ENCODE data around the gene PKHD1. TPM values are rescaled to one million over a fixed set of nuclear protein-coding genes. Genes with fewer than 3 reads are reported as not detected.

The PKHD1 gene
- polyA plus RNA-seq, 1 experiment = not detected

DNA sequence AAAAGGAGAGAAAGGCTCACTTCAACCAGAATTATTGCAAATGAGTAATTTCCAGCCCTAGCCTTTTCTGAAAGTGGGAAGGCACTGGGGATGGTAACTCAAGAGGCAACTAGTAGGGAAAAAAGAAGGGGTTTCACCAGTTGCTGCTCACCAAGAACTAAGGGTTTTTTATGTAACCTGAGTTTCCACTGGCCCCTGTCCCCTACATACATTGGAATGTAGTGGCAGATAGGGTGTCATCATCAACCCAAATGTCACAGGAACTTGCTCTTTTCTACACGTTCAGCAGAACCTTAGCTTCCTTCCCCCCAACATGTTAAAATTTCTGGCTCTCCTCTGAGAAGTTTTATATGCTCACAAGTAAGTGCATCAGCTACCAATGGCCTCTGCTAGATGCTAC, 38.2 kb upstream of the PKHD1 start:
- DNase-seq (ENCODE audit: low read depth, low spot score) = no peak
- Histone ChIP-seq H3K27me3 (ENCODE audit: control insufficient read depth, insufficient read depth, low read length) (no peaks in the 10 kb centered on the region), H3K27ac (ENCODE audit: low read depth, low read length) (no peak overlapping the region), H3K9me3 (ENCODE audit: control insufficient read depth, insufficient read depth, low read length) (no peaks in the 10 kb centered on the region), H3K4me3 (ENCODE audit: low read depth, low read length) (no peak overlapping the region)
- CTCF ChIA-PET = no interaction called here
- TF ChIP-seq, protein P1, sequence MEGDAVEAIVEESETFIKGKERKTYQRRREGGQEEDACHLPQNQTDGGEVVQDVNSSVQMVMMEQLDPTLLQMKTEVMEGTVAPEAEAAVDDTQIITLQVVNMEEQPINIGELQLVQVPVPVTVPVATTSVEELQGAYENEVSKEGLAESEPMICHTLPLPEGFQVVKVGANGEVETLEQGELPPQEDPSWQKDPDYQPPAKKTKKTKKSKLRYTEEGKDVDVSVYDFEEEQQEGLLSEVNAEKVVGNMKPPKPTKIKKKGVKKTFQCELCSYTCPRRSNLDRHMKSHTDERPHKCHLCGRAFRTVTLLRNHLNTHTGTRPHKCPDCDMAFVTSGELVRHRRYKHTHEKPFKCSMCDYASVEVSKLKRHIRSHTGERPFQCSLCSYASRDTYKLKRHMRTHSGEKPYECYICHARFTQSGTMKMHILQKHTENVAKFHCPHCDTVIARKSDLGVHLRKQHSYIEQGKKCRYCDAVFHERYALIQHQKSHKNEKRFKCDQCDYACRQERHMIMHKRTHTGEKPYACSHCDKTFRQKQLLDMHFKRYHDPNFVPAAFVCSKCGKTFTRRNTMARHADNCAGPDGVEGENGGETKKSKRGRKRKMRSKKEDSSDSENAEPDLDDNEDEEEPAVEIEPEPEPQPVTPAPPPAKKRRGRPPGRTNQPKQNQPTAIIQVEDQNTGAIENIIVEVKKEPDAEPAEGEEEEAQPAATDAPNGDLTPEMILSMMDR (IDR thresholded peaks at IDR 0.05; ENCODE audit: low read depth, low read length) = no peak
- POLR2A ChIA-PET = no interaction called here

GRCh38 chr6:52125139-52125538, 37.7 kb upstream of the PKHD1 start:
- H3K27me3 ChIP-seq (ENCODE audit: control insufficient read depth, insufficient read depth, low read length) = no peaks in the 10 kb centered on the region
- H3K27ac ChIP-seq (ENCODE audit: low read depth, low read length) = no peak overlapping the region
- POLR2A ChIA-PET = no interaction called here
- CTCF ChIA-PET = no interaction called here
- TF ChIP-seq, protein P1 (IDR thresholded peaks at IDR 0.05; ENCODE audit: low read depth, low read length) = no peak
- H3K4me3 ChIP-seq (ENCODE audit: low read depth, low read length) = no peak overlapping the region
- no peaks in the 10 kb centered on the region for H3K9me3 ChIP-seq (ENCODE audit: control insufficient read depth, insufficient read depth, low read length)
- no peak for DNase-seq (ENCODE audit: low read depth, low spot score)

- Histone ChIP-seq H3K4me3 (ENCODE audit: low read depth, low read length) (no peak overlapping the region), H3K27me3 (ENCODE audit: control insufficient read depth, insufficient read depth, low read length) (no peaks in the 10 kb centered on the region), H3K27ac (ENCODE audit: low read depth, low read length) (no peak overlapping the region), H3K9me3 (ENCODE audit: control insufficient read depth, insufficient read depth, low read length) (no peaks in the 10 kb centered on the region)
- CTCF ChIA-PET = no interaction called here
- no peak for DNase-seq (ENCODE audit: low read depth, low spot score)
- TF ChIP-seq, protein P1 (IDR thresholded peaks at IDR 0.05; ENCODE audit: low read depth, low read length) = no peak
- POLR2A ChIA-PET = no interaction called here
Observed at GRCh38 chr6:52124126-52125121, 37.0 kb upstream of the PKHD1 start.

DNA sequence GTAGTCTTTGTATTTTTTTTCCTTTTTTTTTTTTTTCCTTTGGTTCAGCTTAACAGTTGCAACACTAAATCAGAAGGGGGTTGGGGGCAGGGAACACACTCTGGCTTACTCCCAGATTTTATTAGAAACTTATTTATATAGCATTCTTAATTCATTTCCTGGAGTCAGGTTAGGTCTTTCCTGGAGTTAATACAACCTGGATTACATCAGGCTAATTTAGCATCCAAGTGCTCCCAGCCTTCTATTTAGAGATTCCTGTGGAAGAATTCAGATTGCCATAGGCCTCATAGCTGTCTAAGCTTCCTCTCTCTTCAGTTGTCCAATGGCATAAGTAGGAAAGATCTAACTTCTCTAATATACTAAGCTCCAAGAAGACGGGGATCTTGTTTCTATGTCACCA, 35.8 kb upstream of the PKHD1 start:
- POLR2A ChIA-PET = no interaction called here
- no peak for DNase-seq (ENCODE audit: low read depth, low spot score)
- Histone ChIP-seq H3K27ac (ENCODE audit: low read depth, low read length) (no peak overlapping the region), H3K27me3 (ENCODE audit: control insufficient read depth, insufficient read depth, low read length) (no peaks in the 10 kb centered on the region), H3K4me3 (ENCODE audit: low read depth, low read length) (no peak overlapping the region), H3K9me3 (ENCODE audit: control insufficient read depth, insufficient read depth, low read length) (no peaks in the 10 kb centered on the region)
- TF ChIP-seq, protein P1 (IDR thresholded peaks at IDR 0.05; ENCODE audit: low read depth, low read length) = no peak
- CTCF ChIA-PET = no interaction called here

DNA sequence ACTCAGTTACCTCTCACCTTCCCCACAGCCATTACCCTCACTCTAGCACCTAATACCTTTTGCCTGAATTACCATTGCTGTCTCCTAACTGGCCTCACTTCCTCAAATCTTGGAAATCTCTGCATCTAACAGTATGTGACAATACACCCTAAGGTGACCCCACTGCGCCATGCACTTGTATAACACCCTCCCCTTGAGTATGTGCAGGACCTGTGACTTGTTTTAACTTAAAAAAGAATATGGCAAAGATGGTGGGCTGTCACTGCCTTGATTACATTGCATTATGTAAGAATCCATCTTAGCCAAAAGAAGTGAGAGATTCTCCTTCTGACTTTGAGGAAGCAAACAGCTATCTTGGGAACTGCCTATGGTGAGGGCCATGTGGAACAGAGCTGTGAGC, 29.9 kb upstream of the PKHD1 start:
- H3K9me3 ChIP-seq (ENCODE audit: control insufficient read depth, insufficient read depth, low read length) = no peaks in the 10 kb centered on the region
- TF ChIP-seq, protein P1 (IDR thresholded peaks at IDR 0.05; ENCODE audit: low read depth, low read length) = no peak
- DNase-seq (ENCODE audit: low read depth, low spot score) = no peak
- ChIA-PET CTCF (no interaction called here), POLR2A (no interaction called here)
- no peaks in the 10 kb centered on the region for H3K27me3 ChIP-seq (ENCODE audit: control insufficient read depth, insufficient read depth, low read length)
- H3K4me3 ChIP-seq (ENCODE audit: low read depth, low read length) = no peak overlapping the region
- H3K27ac ChIP-seq (ENCODE audit: low read depth, low read length) = no peak overlapping the region
